SKM-1 (cell line): ENCODE data around the gene PCID2.

Experiments
- DNase-seq: peaks from one replicate; lab custom pipeline; 2025; ENCODE audit not compliant: unreplicated experiment; lab: John Stamatoyannopoulos, UW

PCID2 gene

DNA sequence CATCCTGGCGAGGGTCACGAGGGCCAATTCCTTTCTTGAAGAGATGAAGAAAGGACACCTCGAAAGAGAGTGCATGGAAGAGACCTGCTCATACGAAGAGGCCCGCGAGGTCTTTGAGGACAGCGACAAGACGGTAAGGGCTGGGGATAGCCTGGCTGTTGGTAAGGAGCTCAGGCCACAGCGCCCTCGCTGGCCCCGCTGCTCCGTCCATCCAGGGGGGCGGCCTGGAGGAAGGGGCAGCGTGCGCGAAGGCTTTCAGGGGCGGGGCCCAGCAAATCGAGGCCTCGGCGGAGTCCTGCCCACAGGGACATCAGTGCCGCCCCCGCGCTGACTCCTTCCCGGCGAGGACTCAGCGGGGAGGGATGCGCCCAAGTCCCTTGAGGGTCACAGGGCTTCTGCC is 79.0 kb downstream of the PCID2 start:
- DNase-seq: no peak
